Liver (tissue), 3 donors: ENCODE measurements around the gene ABHD2.

Source experiments
- CTCF ChIP-seq: fragments of 150-350 bp; IDR thresholded peaks from 2 replicates; pipeline ENCODE4 v1.5.1; 2017; ENCODE audit warnings: improper control_type of control experiment, low read depth, low read length; ENCODE audit not compliant: missing input control
- FOXA1 ChIP-seq: IDR thresholded peaks from 2 replicates; pipeline ENCODE4 v1.6.1; 2016; ENCODE audit warnings: antibody characterized with exemption
- JUND ChIP-seq, 2 donors: IDR thresholded peaks; 2 replicates each; pipeline ENCODE4 v1.6.1; 2016; ENCODE audit warnings: antibody characterized with exemption in 2 of 2
- MAX ChIP-seq: IDR thresholded peaks from 2 replicates; pipeline ENCODE4 v1.6.1; 2016; ENCODE audit warnings: antibody characterized with exemption
- RAD21 ChIP-seq, 2 donors: IDR thresholded peaks; 2 replicates each; pipeline ENCODE4 v1.6.1; 2016; ENCODE audit warnings: antibody characterized with exemption in 2 of 2, mild to moderate bottlenecking in 2 of 2
- TAF1 ChIP-seq: conservative IDR thresholded peaks from 2 replicates; pipeline ENCODE4 v1.6.1; 2016; ENCODE audit warnings: antibody characterized with exemption, mild to moderate bottlenecking
- TF ChIP-seq, protein P1 (sequence below): IDR thresholded peaks from 2 replicates; pipeline ENCODE4 v1.6.1; 2016; ENCODE audit warnings: antibody characterized with exemption, mild to moderate bottlenecking
- donor health status: healthy.
- donor health status: healthy.

GRCh38 chr15:89097313-89097712 is 9.1 kb downstream of the ABHD2 start:
- no peak for TF ChIP-seq CTCF
- TF ChIP-seq MAX, result no peak
- TF ChIP-seq, protein P1, sequence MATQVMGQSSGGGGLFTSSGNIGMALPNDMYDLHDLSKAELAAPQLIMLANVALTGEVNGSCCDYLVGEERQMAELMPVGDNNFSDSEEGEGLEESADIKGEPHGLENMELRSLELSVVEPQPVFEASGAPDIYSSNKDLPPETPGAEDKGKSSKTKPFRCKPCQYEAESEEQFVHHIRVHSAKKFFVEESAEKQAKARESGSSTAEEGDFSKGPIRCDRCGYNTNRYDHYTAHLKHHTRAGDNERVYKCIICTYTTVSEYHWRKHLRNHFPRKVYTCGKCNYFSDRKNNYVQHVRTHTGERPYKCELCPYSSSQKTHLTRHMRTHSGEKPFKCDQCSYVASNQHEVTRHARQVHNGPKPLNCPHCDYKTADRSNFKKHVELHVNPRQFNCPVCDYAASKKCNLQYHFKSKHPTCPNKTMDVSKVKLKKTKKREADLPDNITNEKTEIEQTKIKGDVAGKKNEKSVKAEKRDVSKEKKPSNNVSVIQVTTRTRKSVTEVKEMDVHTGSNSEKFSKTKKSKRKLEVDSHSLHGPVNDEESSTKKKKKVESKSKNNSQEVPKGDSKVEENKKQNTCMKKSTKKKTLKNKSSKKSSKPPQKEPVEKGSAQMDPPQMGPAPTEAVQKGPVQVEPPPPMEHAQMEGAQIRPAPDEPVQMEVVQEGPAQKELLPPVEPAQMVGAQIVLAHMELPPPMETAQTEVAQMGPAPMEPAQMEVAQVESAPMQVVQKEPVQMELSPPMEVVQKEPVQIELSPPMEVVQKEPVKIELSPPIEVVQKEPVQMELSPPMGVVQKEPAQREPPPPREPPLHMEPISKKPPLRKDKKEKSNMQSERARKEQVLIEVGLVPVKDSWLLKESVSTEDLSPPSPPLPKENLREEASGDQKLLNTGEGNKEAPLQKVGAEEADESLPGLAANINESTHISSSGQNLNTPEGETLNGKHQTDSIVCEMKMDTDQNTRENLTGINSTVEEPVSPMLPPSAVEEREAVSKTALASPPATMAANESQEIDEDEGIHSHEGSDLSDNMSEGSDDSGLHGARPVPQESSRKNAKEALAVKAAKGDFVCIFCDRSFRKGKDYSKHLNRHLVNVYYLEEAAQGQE, result no peak
- TF ChIP-seq JUND (IDR thresholded peaks at IDR 0.05), result no peak
- TF ChIP-seq TAF1, result no peak
- TF ChIP-seq FOXA1, result no peak
- no peak for TF ChIP-seq RAD21 (IDR thresholded peaks at IDR 0.05)
